Endothelial cell (in vitro differentiated cells): ENCODE results near the gene MXRA7. TPM values are rescaled to one million over a fixed set of nuclear protein-coding genes. Genes with fewer than 3 reads are reported as not detected.

Source experiments
- DNase-seq: peaks from one replicate; pipeline ENCODE4 v3.0.0; 2021; ENCODE audit warnings: low spot score
- H3K27ac Mint-ChIP-seq: one replicate; pipeline ENCODE4 v1.8.0; 2021; ENCODE audit warnings: mixed read lengths, inconsistent platforms; ENCODE audit not compliant: unreplicated experiment
- H3K27me3 Mint-ChIP-seq: one replicate; pipeline ENCODE4 v1.8.0; 2021; ENCODE audit warnings: mild to moderate bottlenecking, moderate library complexity, mixed read lengths, inconsistent platforms; ENCODE audit not compliant: unreplicated experiment
- H3K36me3 Mint-ChIP-seq: one replicate; pipeline ENCODE4 v1.8.0; 2021; ENCODE audit warnings: mild to moderate bottlenecking, low read depth, mixed read lengths, inconsistent platforms; ENCODE audit not compliant: unreplicated experiment
- H3K4me1 Mint-ChIP-seq: one replicate; pipeline ENCODE4 v1.8.0; 2021; ENCODE audit warnings: mild to moderate bottlenecking, mixed read lengths, inconsistent platforms; ENCODE audit not compliant: unreplicated experiment
- H3K4me3 Mint-ChIP-seq: one replicate; pipeline ENCODE4 v1.8.0; 2021; ENCODE audit warnings: mild to moderate bottlenecking, mixed read lengths, inconsistent platforms; ENCODE audit not compliant: unreplicated experiment
- H3K9me3 Mint-ChIP-seq: one replicate; pipeline ENCODE4 v1.8.0; 2021; ENCODE audit warnings: mixed read lengths, inconsistent platforms; ENCODE audit not compliant: unreplicated experiment
- microRNA-seq: library from miRNA; unstranded; fragments of <30 nt; microRNA quantifications from one replicate; pipeline ENCODE4, GENCODE V29; 2020; ENCODE audit not compliant: unreplicated experiment
- total RNA-seq: library from RNA; stranded (reverse); fragmentation: NEBNext Ultra II Directional; extraction: Animal tissue kit (Norgen Biotek cat#: 25700); gene quantifications from one replicate; pipeline ENCODE4 v1.2.1, GENCODE V29; 2021; ENCODE audit not compliant: unreplicated experiment
- TF ChIP-seq, protein P1 (sequence below): fragments of 200-600 bp; sonication (generic); IDR thresholded peaks from one replicate; pipeline ENCODE4 v1.5.0; 2021; ENCODE audit warnings: antibody characterized with exemption; ENCODE audit not compliant: unreplicated experiment

The MXRA7 gene
- total RNA-seq, 1 donor from 2014 or later: 51.6 TPM

DNA sequence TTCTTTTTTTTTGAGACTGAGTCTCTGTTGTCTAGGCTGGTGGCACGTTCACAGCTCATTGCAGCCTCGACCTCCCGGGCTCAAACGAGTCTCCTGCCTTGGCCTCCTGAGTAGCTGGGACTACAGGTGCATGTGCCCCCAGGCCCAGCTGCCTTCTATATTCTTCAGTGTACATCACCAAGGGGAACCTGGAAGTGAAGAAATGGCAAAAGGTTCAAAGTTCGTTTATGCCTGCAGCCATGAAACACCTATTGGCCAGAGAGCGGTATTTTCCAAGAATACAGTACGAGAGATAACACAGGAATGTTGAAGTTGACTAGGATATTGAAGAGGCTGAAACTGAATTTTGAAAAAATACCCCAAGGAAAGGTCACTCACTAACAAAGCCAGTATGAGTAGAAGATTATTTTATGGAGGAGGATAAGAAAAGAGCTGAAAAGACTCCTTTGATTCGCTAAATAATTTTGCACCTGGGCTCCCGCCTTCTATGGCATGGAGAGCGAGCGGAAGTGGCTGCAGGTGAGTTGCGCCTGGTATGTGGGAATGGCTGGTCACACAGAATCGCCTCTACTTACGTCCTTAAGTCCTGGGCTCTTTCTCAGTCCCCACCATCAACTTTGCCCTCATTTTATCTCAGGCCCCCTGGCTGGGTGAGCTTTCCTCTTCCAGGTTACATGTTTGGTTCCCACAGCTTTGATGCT lies 77.0 kb downstream of the MXRA7 start:
- TF ChIP-seq, protein P1, sequence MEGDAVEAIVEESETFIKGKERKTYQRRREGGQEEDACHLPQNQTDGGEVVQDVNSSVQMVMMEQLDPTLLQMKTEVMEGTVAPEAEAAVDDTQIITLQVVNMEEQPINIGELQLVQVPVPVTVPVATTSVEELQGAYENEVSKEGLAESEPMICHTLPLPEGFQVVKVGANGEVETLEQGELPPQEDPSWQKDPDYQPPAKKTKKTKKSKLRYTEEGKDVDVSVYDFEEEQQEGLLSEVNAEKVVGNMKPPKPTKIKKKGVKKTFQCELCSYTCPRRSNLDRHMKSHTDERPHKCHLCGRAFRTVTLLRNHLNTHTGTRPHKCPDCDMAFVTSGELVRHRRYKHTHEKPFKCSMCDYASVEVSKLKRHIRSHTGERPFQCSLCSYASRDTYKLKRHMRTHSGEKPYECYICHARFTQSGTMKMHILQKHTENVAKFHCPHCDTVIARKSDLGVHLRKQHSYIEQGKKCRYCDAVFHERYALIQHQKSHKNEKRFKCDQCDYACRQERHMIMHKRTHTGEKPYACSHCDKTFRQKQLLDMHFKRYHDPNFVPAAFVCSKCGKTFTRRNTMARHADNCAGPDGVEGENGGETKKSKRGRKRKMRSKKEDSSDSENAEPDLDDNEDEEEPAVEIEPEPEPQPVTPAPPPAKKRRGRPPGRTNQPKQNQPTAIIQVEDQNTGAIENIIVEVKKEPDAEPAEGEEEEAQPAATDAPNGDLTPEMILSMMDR: no peak
- Mint-ChIP-seq H3K9me3 (no peaks in the 10 kb centered on the region), H3K36me3 (peaks cover 5% of the 10 kb centered on the region), H3K27ac (no peak overlapping the region), H3K4me1 (peaks cover 9% of the 10 kb centered on the region), H3K4me3 (no peak overlapping the region), H3K27me3 (no peaks in the 10 kb centered on the region)
- no peak for DNase-seq

DNA sequence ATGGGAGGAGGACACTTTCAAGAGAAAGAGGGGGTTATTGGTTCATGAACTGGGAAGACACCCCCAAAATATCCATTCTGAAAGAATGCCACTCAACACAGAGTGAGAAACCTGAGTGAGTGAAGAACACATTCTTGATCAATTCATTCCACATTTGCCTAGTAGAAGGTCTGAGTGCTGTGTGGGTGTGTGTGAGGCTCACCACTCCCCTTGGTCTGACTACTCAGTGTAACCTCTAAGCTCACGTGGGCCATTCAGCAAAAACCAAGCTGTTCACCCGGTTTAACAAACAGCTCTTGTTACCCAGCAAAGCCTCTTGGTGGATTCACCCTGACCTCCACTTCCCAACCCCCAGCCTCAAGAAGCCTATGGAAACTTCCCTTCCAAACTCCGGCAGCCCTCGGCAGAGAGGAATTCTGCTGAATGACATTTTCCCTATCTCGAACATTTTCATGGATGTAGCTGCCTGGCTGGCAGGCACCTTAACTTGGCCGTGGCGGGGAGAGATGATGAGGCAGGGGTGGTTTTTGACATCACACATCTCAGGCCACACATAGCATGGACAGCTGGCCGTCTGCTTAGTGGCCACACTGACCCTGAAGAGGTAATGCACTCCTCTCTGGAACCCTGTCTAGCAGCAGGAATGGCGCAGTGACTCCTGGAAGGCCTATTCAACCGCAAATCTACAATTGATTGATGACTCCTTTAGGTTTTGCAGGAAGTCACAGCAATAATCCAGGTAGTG lies 78.8 kb downstream of the MXRA7 start:
- DNase-seq: no peak
- TF ChIP-seq, protein P1: no peak
- Mint-ChIP-seq H3K4me1 (peaks cover 9% of the 10 kb centered on the region), H3K36me3 (peaks cover 5% of the 10 kb centered on the region), H3K27me3 (peaks cover 2% of the 10 kb centered on the region), H3K27ac (no peak overlapping the region), H3K9me3 (no peaks in the 10 kb centered on the region), H3K4me3 (no peak overlapping the region)

DNA sequence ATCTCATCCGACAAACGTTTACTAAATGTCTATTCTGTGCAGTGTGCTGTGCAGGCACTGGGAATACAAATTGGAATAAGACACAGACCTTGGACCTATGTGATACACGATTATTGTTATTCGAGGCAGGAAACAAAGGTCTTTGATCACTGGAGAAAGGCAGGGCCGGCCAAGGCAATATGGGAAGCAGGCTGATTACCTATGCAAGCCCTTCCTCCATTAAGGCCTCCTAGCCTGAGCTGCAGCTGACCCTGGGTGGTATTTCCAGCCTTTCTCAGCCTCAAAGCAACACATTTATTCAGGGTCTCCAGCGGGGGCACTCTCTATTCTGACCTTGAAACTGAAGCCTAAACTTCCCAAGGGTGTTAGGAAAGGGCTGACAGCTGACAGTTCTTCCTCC lies 80.6 kb downstream of the MXRA7 start:
- Mint-ChIP-seq H3K36me3 (peaks cover 9% of the 10 kb centered on the region), H3K27me3 (peaks cover 4% of the 10 kb centered on the region), H3K4me1 (peaks cover 9% of the 10 kb centered on the region), H3K27ac (no peak overlapping the region), H3K4me3 (no peak overlapping the region), H3K9me3 (no peaks in the 10 kb centered on the region)
- TF ChIP-seq, protein P1: no peak
- no peak for DNase-seq

Small RNA genes within 50 kb of the gene (microRNA-seq; reads per million reads assigned to microRNA genes)
- gene MIR636: 14.3 reads per million, percentile 63 among the genes with 10 or more reads in this experiment

Other genes starting within 250 kb of the MXRA7 start
- gene AANAT, start 243.4 kb downstream of the MXRA7 start, total RNA-seq: not detected
- gene RHBDF2, start 209.5 kb downstream of the MXRA7 start, total RNA-seq: 39.3 TPM
- 0.51 TPM for gene CYGB, start 173.3 kb downstream of the MXRA7 start, total RNA-seq
- 0.54 TPM for gene PRCD, start 170.9 kb downstream of the MXRA7 start, total RNA-seq
- 2.2 TPM for gene ST6GALNAC2, start 125.1 kb downstream of the MXRA7 start, total RNA-seq
- gene ST6GALNAC1, start 67.2 kb downstream of the MXRA7 start, total RNA-seq: 0.77 TPM
- 25.6 TPM for gene JMJD6, start 15.6 kb upstream of the MXRA7 start, total RNA-seq
- 30.5 TPM for gene METTL23, start 15.9 kb upstream of the MXRA7 start, total RNA-seq
- gene SRSF2, start 26.4 kb upstream of the MXRA7 start, total RNA-seq: 215 TPM
- gene MFSD11, start 27.2 kb upstream of the MXRA7 start, total RNA-seq: 37.3 TPM
- 6.2 TPM for gene MGAT5B, start 157.4 kb upstream of the MXRA7 start, total RNA-seq